Colonic mucosa (tissue), 4 donors: Measurements from ENCODE around the gene SLC26A8. TPM values are rescaled to one million over a fixed set of nuclear protein-coding genes. Genes with fewer than 3 reads are reported as not detected.

Source experiments
- DNase-seq: peaks from one replicate; pipeline ENCODE4 v3.0.0-alpha.2; 2020
- H3K27ac ChIP-seq: fragments of 200-600 bp; one replicate; pipeline ENCODE4 v1.8.0; 2021
- H3K27me3 ChIP-seq: fragments of 200-600 bp; one replicate; pipeline ENCODE4 v1.8.0; 2021
- H3K36me3 ChIP-seq: fragments of 200-600 bp; one replicate; pipeline ENCODE4 v1.8.0; 2021
- H3K4me1 ChIP-seq: fragments of 200-600 bp; one replicate; pipeline ENCODE4 v1.8.0; 2021; ENCODE audit warnings: mild to moderate bottlenecking
- H3K4me3 ChIP-seq: fragments of 200-600 bp; one replicate; pipeline ENCODE4 v1.8.0; 2021
- H3K9ac ChIP-seq, 2 donors: one replicate each; pipeline ENCODE4 v1.7.0; 2013; ENCODE audit warnings: control low read depth in 2 of 2, low read depth in 2 of 2, low read length in 2 of 2
- H3K9me3 ChIP-seq: fragments of 200-600 bp; one replicate; pipeline ENCODE4 v1.8.0; 2021
- CTCF ChIP-seq: fragments of 200-600 bp; IDR thresholded peaks from one replicate; pipeline ENCODE4 v1.8.0; 2022; ENCODE audit warnings: antibody characterized with exemption, mild to moderate bottlenecking
- intact Hi-C: fragments of 100-400 bp; cut with DNase I; formaldehyde crosslinking; loops from one replicate; pipeline ENCODE4 v1.14.1; 2022
- total RNA-seq, 2 donors: library from RNA; stranded (reverse); fragmentation: NEBNext Ultra II Directional in 1 of 2; extraction: Animal tissue kit (Norgen Biotek cat#: 25700) in 1 of 2; gene quantifications; one replicate each; pipeline ENCODE4 v1.2.1, GENCODE V29; 2021
- donor health status: healthy.
- donor health status: DM: no; HTN: no; CAD: no.
- donor health status: DM: no; HTN: no; CAD: no.

SLC26A8 gene
- total RNA-seq, 2 donors from 2014 or later = 0.27 TPM; not detected in 1

DNA sequence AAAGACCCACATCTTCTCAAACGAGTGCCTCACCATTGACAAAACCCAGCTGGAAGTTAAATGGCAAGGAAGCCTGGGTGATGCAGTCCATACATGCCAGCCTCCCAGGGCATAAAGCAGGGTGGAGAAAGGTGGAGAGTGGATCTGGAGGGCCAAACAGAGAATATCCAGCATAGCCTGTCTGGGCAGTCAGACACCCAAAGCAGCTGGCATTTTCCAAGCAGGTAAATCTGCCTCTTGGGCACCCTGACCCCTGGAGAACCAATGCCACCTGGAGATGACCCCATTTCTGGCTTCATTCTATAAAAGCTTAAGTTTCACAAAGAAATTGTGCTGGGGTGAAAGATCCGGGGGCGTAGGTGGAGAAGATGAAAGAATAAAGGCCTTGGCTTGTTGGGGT is 98.5 kb downstream of the SLC26A8 start:
- Histone ChIP-seq H3K9me3 (no peaks in the 10 kb centered on the region), H3K27ac (peak overlapping the region; percentile 33), H3K27me3 (no peaks in the 10 kb centered on the region), H3K9ac (no peak overlapping the region), H3K36me3 (no peaks in the 10 kb centered on the region), H3K4me3 (no peak overlapping the region), H3K4me1 (no peaks in the 10 kb centered on the region)
- intact Hi-C loops = no loop called here
- TF ChIP-seq CTCF = no peak
- no peak for DNase-seq

DNA sequence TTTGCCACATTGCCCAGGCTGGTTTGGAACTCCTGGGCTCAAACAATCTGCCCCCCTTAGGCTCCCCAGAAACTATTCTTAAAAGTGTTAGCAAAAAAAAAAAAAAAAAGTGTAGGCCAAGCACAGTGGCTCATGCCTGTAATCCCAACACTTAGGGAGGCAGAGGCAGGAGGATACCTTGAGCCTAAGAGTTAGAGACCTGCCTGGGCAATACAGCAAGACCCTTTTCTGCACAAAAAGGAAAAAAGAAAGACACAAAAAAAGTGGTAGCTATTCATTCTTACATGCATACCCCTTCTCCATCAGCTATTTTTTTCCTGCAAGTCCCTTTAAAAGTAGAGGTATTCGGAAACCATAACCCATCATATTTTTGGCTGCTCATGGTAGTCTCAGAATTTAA is 100.3 kb downstream of the SLC26A8 start:
- DNase-seq = no peak
- Histone ChIP-seq H3K9me3 (no peaks in the 10 kb centered on the region), H3K9ac (no peak overlapping the region), H3K4me1 (no peaks in the 10 kb centered on the region), H3K4me3 (no peak overlapping the region), H3K27ac (no peak overlapping the region), H3K36me3 (no peaks in the 10 kb centered on the region), H3K27me3 (no peaks in the 10 kb centered on the region)
- TF ChIP-seq CTCF = no peak
- intact Hi-C loops = no loop called here

GRCh38 chr6:35922139-35922554 is 102.3 kb downstream of the SLC26A8 start:
- Histone ChIP-seq H3K4me3 (no peak overlapping the region), H3K4me1 (no peaks in the 10 kb centered on the region), H3K9me3 (no peaks in the 10 kb centered on the region), H3K27me3 (no peaks in the 10 kb centered on the region), H3K9ac (no peak overlapping the region), H3K27ac (peak overlapping the region; percentile 10), H3K36me3 (no peaks in the 10 kb centered on the region)
- TF ChIP-seq CTCF = no peak
- intact Hi-C loops = no loop called here
- peak; percentile 48 for DNase-seq

GRCh38 chr6:35920793-35921732 is 103.4 kb downstream of the SLC26A8 start, which contains the start of gene SRPK1:
SRPK1 (minus strand) TSS chr6:35921098; CDS start chr6:35921056, 42 bp downstream.
- DNase-seq = peak; percentile 92
- intact Hi-C loops = no loop called here
- no peak for TF ChIP-seq CTCF

DNA sequence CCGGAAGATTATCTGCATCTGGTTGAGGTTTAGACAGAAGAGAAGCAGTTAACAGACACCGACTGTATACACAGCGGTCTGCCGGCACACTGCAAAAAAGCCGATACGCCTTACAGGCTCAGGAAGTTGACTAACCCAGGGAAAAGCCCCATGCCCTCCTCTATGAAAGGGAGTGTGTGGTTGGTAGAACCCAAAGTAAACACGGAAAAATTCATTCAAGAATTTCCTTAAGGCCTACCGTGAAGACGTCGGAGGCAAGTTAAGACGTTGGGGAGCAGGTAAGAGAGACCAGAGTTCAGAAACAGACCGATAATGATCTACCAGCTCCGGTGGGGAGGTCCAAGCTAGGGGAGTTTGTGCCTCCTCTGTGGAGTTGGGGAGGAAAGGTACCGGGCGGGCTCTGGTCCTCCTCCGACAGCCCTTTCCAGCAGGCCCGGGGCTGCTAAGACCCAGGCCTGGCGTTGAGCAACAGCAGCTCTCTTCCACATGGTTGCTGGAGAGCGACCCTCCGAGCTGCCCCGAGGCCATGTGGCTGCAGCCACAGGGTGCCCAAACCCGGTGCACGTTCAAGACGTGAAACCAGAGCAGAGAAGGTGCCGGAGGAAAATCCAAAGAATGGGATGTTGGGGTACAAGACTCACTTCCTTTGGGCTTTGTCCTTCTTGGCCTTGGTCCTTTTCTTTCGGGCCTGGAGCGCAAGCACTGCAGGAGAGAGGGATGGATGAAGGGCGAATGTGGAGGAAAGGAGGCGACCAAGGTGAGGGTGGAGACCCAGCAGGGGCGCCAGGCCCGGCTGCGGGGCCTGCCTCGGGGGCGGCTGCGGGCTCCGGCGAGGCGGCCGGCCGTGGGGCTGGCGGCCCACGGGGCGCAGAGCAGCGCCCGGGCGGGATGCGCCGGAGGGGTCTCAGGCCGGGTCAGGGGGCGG is 104.4 kb downstream of the SLC26A8 start:
- Histone ChIP-seq H3K36me3 (no peaks in the 10 kb centered on the region), H3K27ac (peak overlapping the region; percentile 81), H3K4me3 (peak overlapping the region; percentile 81), H3K9me3 (no peaks in the 10 kb centered on the region), H3K27me3 (no peaks in the 10 kb centered on the region), H3K4me1 (no peaks in the 10 kb centered on the region), H3K9ac (peak overlapping the region; percentile 90 to 99)
- DNase-seq = peak; percentile 77
- TF ChIP-seq CTCF = no peak
- intact Hi-C loops = no loop called here

More at GRCh38 chr6:35920793-35921732, 103.4 kb downstream of the SLC26A8 start, which contains the start of gene SRPK1:
- H3K4me1 ChIP-seq = no peaks in the 10 kb centered on the region
- H3K36me3 ChIP-seq = no peaks in the 10 kb centered on the region
- peak within 1 kb of the TSS; percentile 81 for H3K27ac ChIP-seq
- peak within 1 kb of the TSS; percentile 81 for H3K4me3 ChIP-seq
- no peaks in the 10 kb centered on the region for H3K9me3 ChIP-seq
- no peaks in the 10 kb centered on the region for H3K27me3 ChIP-seq
- H3K9ac ChIP-seq = peak within 1 kb of the TSS; percentile 90 to 99
